HepG2 (cell line): Measurements from ENCODE around the gene TRDMT1.

Source experiments
- ARID2 ChIP-seq: sonication (generic); formaldehyde crosslinking; IDR thresholded peaks from 2 replicates; pipeline ENCODE4 v1.8.1; 2022; ENCODE audit warnings: mild to moderate bottlenecking, missing genetic modification reagents, borderline replicate concordance
- BCLAF1 ChIP-seq: fragments of 450-650 bp; IDR thresholded peaks from 2 replicates; pipeline ENCODE4 v1.6.1; 2017; ENCODE audit warnings: mild to moderate bottlenecking
- CTCF ChIP-seq: sonication (generic); formaldehyde crosslinking; IDR thresholded peaks from 2 replicates; pipeline ENCODE4 v1.5.0; 2020; ENCODE audit warnings: mild to moderate bottlenecking, missing genetic modification reagents, moderate library complexity
- MYC ChIP-seq: sonication (generic); formaldehyde crosslinking; IDR thresholded peaks from 2 replicates; pipeline ENCODE4 v1.9.0; 2021; ENCODE audit warnings: missing genetic modification reagents, borderline replicate concordance
- RFX5 ChIP-seq: IDR thresholded peaks from 2 replicates; pipeline ENCODE4 v1.6.1; 2011; ENCODE audit warnings: low read depth, low read length, improper control_type of control experiment
- TFDP1 ChIP-seq: IDR thresholded peaks from 2 replicates; pipeline ENCODE4 v1.6.1; 2016; ENCODE audit warnings: missing compliant biosample characterization, missing genetic modification reagents, borderline replicate concordance
- ZNF841 ChIP-seq: sonication (generic); formaldehyde crosslinking; IDR thresholded peaks from 2 replicates; pipeline ENCODE4 v1.8.1; 2023; ENCODE audit warnings: missing genetic modification reagents, borderline replicate concordance
- ZNF891 ChIP-seq: sonication (generic); formaldehyde crosslinking; IDR thresholded peaks from 2 replicates; pipeline ENCODE4 v1.5.0; 2020; ENCODE audit warnings: mild to moderate bottlenecking, missing genetic modification reagents

- TF ChIP-seq TFDP1 (CRISPR knock-in tag) (no peak), BCLAF1 (no peak), CTCF (CRISPR knock-in tag) (no peak), ZNF891 (CRISPR knock-in tag) (no peak), RFX5 (no peak), ARID2 (CRISPR knock-in tag) (no peak), MYC (CRISPR knock-in tag) (no peak), ZNF841 (CRISPR knock-in tag) (no peak)
Measured at GRCh38 chr10:17181110-17181509, 20.4 kb downstream of the TRDMT1 start.
